IMR-90 (cell line): ENCODE measurements around the gene FST. TPM values are rescaled to one million over a fixed set of nuclear protein-coding genes. Genes with fewer than 3 reads are reported as not detected.

Experiments
- ATAC-seq: fragments of 200-7000 bp; cut with Tn5 transposase; 2 replicates; pipeline ENCODE4 v1.9.1; 2020; ENCODE audit warnings: low read depth, mild to moderate bottlenecking, moderate library complexity
- BruUV-seq: library from RNA; stranded (reverse); fragments of 400-500 nt; replicated peaks from 2 replicates; lab custom pipeline; 2021; lab: Mats Ljungman, UMichigan
- CTCF ChIA-PET: fragments of 300-600 bp; formaldehyde crosslinking; extraction: SDS; loops from one replicate; lab custom pipeline; 2021; ENCODE audit warnings: antibody characterized with exemption; lab: Yijun Ruan, JAX
- POLR2A ChIA-PET: fragments of 300-600 bp; sonication (Branson Sonifier 250); formaldehyde crosslinking; loops from one replicate; lab custom pipeline; 2022; ENCODE audit warnings: antibody characterized with exemption; ENCODE audit not compliant: unreplicated experiment; lab: Charles Lee
- DNase-seq: peaks from one replicate; pipeline ENCODE4 v3.0.0; 2013
- H2AFZ ChIP-seq: replicated peaks from 2 replicates; pipeline ENCODE3; 2013; ENCODE audit warnings: low read length, mild to moderate bottlenecking; ENCODE audit not compliant: poor library complexity
- H2AK5ac ChIP-seq: 2 replicates; pipeline ENCODE4 v1.6.1; 2013; ENCODE audit warnings: low read depth, low read length, inconsistent platforms
- H2AK9ac ChIP-seq: replicated peaks from 2 replicates; pipeline ENCODE3; 2013; ENCODE audit warnings: mild to moderate bottlenecking, low read depth, low read length, moderate library complexity; ENCODE audit not compliant: poor library complexity
- H2BK120ac ChIP-seq: 2 replicates; pipeline ENCODE4 v1.6.1; 2013; ENCODE audit warnings: low read depth, low read length, inconsistent platforms
- H2BK15ac ChIP-seq: 3 replicates; pipeline ENCODE4 v1.6.1; 2013; ENCODE audit warnings: low read depth, low read length, inconsistent platforms
- H2BK20ac ChIP-seq: 2 replicates; pipeline ENCODE4 v1.6.1; 2013; ENCODE audit warnings: low read depth, mild to moderate bottlenecking, inconsistent platforms, low read length, moderate library complexity
- H2BK5ac ChIP-seq: 2 replicates; pipeline ENCODE4 v1.6.1; 2013; ENCODE audit warnings: mild to moderate bottlenecking, low read depth, low read length, inconsistent platforms; ENCODE audit not compliant: poor library complexity, severe bottlenecking
- H3K14ac ChIP-seq: replicated peaks from 2 replicates; pipeline ENCODE4 v1.6.1; 2013; ENCODE audit warnings: low read depth, low read length, inconsistent platforms
- H3K18ac ChIP-seq: 2 replicates; pipeline ENCODE4 v1.6.1; 2013; ENCODE audit warnings: low read depth, low read length, control low read depth
- H3K23ac ChIP-seq: 2 replicates; pipeline ENCODE4 v1.6.1; 2013; ENCODE audit warnings: low read depth, low read length, inconsistent platforms
- H3K27ac ChIP-seq: 2 replicates; pipeline ENCODE4 v1.5.1; 2013; ENCODE audit warnings: mild to moderate bottlenecking, control low read depth, low read length; ENCODE audit not compliant: insufficient read depth
- H3K27me3 ChIP-seq: 2 replicates; pipeline ENCODE4 v1.6.1; 2013; ENCODE audit warnings: low read length; ENCODE audit not compliant: control insufficient read depth, insufficient read depth
- H3K36me3 ChIP-seq: 2 replicates; pipeline ENCODE4 v1.6.1; 2013; ENCODE audit warnings: low read length, mixed read lengths; ENCODE audit not compliant: control insufficient read depth, insufficient read depth
- H3K4ac ChIP-seq: 2 replicates; pipeline ENCODE4 v1.6.1; 2013; ENCODE audit warnings: low read depth, low read length, inconsistent platforms
- H3K4me1 ChIP-seq: 2 replicates; pipeline ENCODE4 v1.6.1; 2013; ENCODE audit warnings: low read length, mixed read lengths; ENCODE audit not compliant: control insufficient read depth, insufficient read depth
- H3K4me2 ChIP-seq: 2 replicates; pipeline ENCODE4 v1.6.1; 2013; ENCODE audit warnings: low read depth, mild to moderate bottlenecking, control low read depth, low read length, moderate library complexity
- H3K4me3 ChIP-seq: 2 replicates; pipeline ENCODE4 v1.5.1; 2013; ENCODE audit warnings: low read depth, mild to moderate bottlenecking, control low read depth, low read length, moderate library complexity; ENCODE audit not compliant: insufficient read depth
- H3K56ac ChIP-seq: 2 replicates; pipeline ENCODE4 v1.6.1; 2013; ENCODE audit warnings: low read length, inconsistent platforms; ENCODE audit not compliant: insufficient read depth; ENCODE audit errors: extremely low read depth
- H3K79me1 ChIP-seq, 2 experiments: 2 replicates each; pipeline ENCODE4 v1.6.1; 2013; ENCODE audit warnings: low read length in 2 of 2, inconsistent platforms in 1 of 2, low read depth in 1 of 2
- H3K9ac ChIP-seq: 2 replicates; pipeline ENCODE4 v1.6.1; 2013; ENCODE audit warnings: low read depth, low read length, control low read depth
- H3K9me1 ChIP-seq: 2 replicates; pipeline ENCODE4 v1.6.1; 2013; ENCODE audit warnings: low read length, inconsistent platforms; ENCODE audit not compliant: insufficient read depth
- H3K9me3 ChIP-seq: 2 replicates; pipeline ENCODE4 v1.6.1; 2013; ENCODE audit warnings: low read length; ENCODE audit not compliant: control insufficient read depth, insufficient read depth
- H4K20me1 ChIP-seq: 2 replicates; pipeline ENCODE4 v1.6.1; 2013; ENCODE audit warnings: low read length, inconsistent platforms; ENCODE audit not compliant: insufficient read depth
- H4K5ac ChIP-seq: 2 replicates; pipeline ENCODE4 v1.6.1; 2013; ENCODE audit warnings: mild to moderate bottlenecking, low read depth, low read length, control low read depth
- H4K8ac ChIP-seq, 2 experiments: 2 replicates each; pipeline ENCODE4 v1.6.1; 2013; ENCODE audit warnings: low read depth in 2 of 2, low read length in 2 of 2, control low read depth in 1 of 2, inconsistent platforms in 1 of 2
- H4K91ac ChIP-seq: 2 replicates; pipeline ENCODE4 v1.6.1; 2013; ENCODE audit warnings: low read depth, low read length, inconsistent platforms; ENCODE audit not compliant: insufficient read depth
- CEBPB ChIP-seq: IDR thresholded peaks from 2 replicates; pipeline ENCODE4 v1.6.1; 2012; ENCODE audit warnings: low read depth, low read length, improper control_type of control experiment
- CHD1 ChIP-seq: IDR thresholded peaks from 2 replicates; pipeline ENCODE4 v1.6.1; 2012; ENCODE audit warnings: low read depth, low read length, improper control_type of control experiment
- CTCF ChIP-seq: conservative IDR thresholded peaks from 2 replicates; pipeline ENCODE4 v1.5.1; 2012; ENCODE audit warnings: mild to moderate bottlenecking, low read depth, low read length, improper control_type of control experiment
- ELK1 ChIP-seq: fragments of 150-350 bp; IDR thresholded peaks from 2 replicates; pipeline ENCODE4 v1.6.1; 2016; ENCODE audit warnings: low read depth, mild to moderate bottlenecking, low read length, moderate library complexity, borderline replicate concordance
- FOS ChIP-seq: fragments of 150-350 bp; IDR thresholded peaks from 2 replicates; pipeline ENCODE4 v1.6.1; 2016; ENCODE audit warnings: low read depth, low read length
- MAZ ChIP-seq: IDR thresholded peaks from 2 replicates; pipeline ENCODE4 v1.6.1; 2012; ENCODE audit warnings: low read depth, mild to moderate bottlenecking, low read length, improper control_type of control experiment, moderate library complexity, borderline replicate concordance
- MXI1 ChIP-seq: IDR thresholded peaks from 2 replicates; pipeline ENCODE4 v1.6.1; 2012; ENCODE audit warnings: low read depth, mild to moderate bottlenecking, low read length, moderate library complexity, borderline replicate concordance
- NFE2L2 ChIP-seq: fragments of 150-350 bp; IDR thresholded peaks from 2 replicates; pipeline ENCODE4 v1.6.1; 2016; ENCODE audit warnings: low read depth, mild to moderate bottlenecking, low read length
- POLR2A ChIP-seq: IDR thresholded peaks from 2 replicates; pipeline ENCODE4 v1.6.1; 2012; ENCODE audit warnings: mild to moderate bottlenecking, low read depth, low read length
- RFX5 ChIP-seq: IDR thresholded peaks from 2 replicates; pipeline ENCODE4 v1.8.0; 2012; ENCODE audit warnings: low read depth, mild to moderate bottlenecking, low read length, moderate library complexity
- SMC3 ChIP-seq: fragments of 150-350 bp; IDR thresholded peaks from 2 replicates; pipeline ENCODE4 v1.6.1; 2016; ENCODE audit warnings: low read depth, mild to moderate bottlenecking, antibody characterized with exemption, low read length, moderate library complexity
- USF2 ChIP-seq: fragments of 150-350 bp; IDR thresholded peaks from 2 replicates; pipeline ENCODE4 v1.6.1; 2017; ENCODE audit warnings: mild to moderate bottlenecking, antibody characterized with exemption, low read length, low read depth
- WGBS, 2 experiments: methylation state at CpG; one replicate each; pipeline versions ENCODE4 v1.1.5 to v1.1.7; 2013; ENCODE audit warnings: missing lambda C conversion rate in 2 of 2; ENCODE audit not compliant: insufficient read length in 1 of 2; ENCODE audit errors: extremely low coverage in 2 of 2; 5-methylcytosine and 5-hydroxymethylcytosine counted together
- dilution Hi-C: fragments of 300-500 bp; cut with HindIII; formaldehyde crosslinking; loops from one replicate; pipeline ENCODE4 v1.14.3; 2018; ENCODE audit warnings: low sequenced_read_pairs; ENCODE audit not compliant: unreplicated experiment
- in situ Hi-C: fragments of 300-500 bp; cut with MboI; formaldehyde crosslinking; loops from 3 replicates; pipeline ENCODE4 v1.14.3; 2019; ENCODE audit warnings: low sequenced_read_pairs, inconsistent platforms, mixed read lengths
- intact Hi-C: fragments of 100-400 bp; cut with micrococcal nuclease; formaldehyde crosslinking; loops from 2 replicates; pipeline ENCODE4 v1.10.0; 2022
- polyA plus RNA-seq, 3 experiments: library from polyadenylated mRNA; depleted of rRNA; stranded (reverse); fragments of >200 nt; gene quantifications; 2 replicates each; pipeline ENCODE4 v1.2.3, GENCODE V29; 2012; ENCODE audit warnings: low replicate concordance in 1 of 3
- total RNA-seq: library from RNA; depleted of rRNA; stranded (reverse); fragments of >200 nt; gene quantifications from 2 replicates; pipeline ENCODE4 v1.2.3, GENCODE V29; 2012

The FST gene
- total and polyA plus RNA-seq, 2 of the 4 experiments (the other 2 are of a cell fraction): 141 to 195 TPM

GRCh38 chr5:53475320-53475719 lies 5.1 kb upstream of the FST start:
- Histone ChIP-seq H3K27ac (no peak overlapping the region), H2AFZ (no peak overlapping the region), H2AK9ac (no peak overlapping the region), H4K91ac (no peak overlapping the region), H4K20me1 (no peaks in the 10 kb centered on the region), H2BK15ac (no peak overlapping the region), H4K8ac (no peak overlapping the region), H3K36me3 (no peaks in the 10 kb centered on the region), H3K9ac (no peak overlapping the region), H3K23ac (no peak overlapping the region), H2AK5ac (no peak overlapping the region), H3K4me3 (no peak overlapping the region), H3K4ac (no peak overlapping the region), H2BK20ac (no peak overlapping the region), H3K9me3 (no peaks in the 10 kb centered on the region), H3K27me3 (no peaks in the 10 kb centered on the region), H3K14ac (no peak overlapping the region), H3K56ac (no peak overlapping the region), H3K4me1 (no peaks in the 10 kb centered on the region), H4K5ac (no peak overlapping the region), H3K79me1 (no peaks in the 10 kb centered on the region), H2BK5ac (no peak overlapping the region), H2BK120ac (no peak overlapping the region), H3K18ac (no peak overlapping the region), H3K9me1 (no peaks in the 10 kb centered on the region), H3K4me2 (no peak overlapping the region)
- WGBS, 2 experiments: no CpG with 5 or more reads among the region's 2 CpGs
- no peak for ATAC-seq
- in situ Hi-C loops: loop anchor here (10.0 kb wide), 1 partner anchor 311 kb away; no protein-coding TSS in a partner anchor
- TF ChIP-seq FOS (no peak), RFX5 (no peak), NFE2L2 (no peak), CHD1 (no peak), USF2 (no peak), ELK1 (no peak), MAZ (no peak), MXI1 (no peak), POLR2A (no peak), SMC3 (no peak), CEBPB (no peak), CTCF (no peak)
- POLR2A ChIA-PET: no interaction called here
- dilution Hi-C loops: no loop called here
- no TSS peak for BruUV-seq
- no peak for DNase-seq
- intact Hi-C loops: loop anchor here (5.0 kb wide), 2 partner anchors 113 to 138 kb away; no protein-coding TSS in a partner anchor
- CTCF ChIA-PET: no interaction called here
